ENCODE measurements around the gene CCDC90B.

DNA sequence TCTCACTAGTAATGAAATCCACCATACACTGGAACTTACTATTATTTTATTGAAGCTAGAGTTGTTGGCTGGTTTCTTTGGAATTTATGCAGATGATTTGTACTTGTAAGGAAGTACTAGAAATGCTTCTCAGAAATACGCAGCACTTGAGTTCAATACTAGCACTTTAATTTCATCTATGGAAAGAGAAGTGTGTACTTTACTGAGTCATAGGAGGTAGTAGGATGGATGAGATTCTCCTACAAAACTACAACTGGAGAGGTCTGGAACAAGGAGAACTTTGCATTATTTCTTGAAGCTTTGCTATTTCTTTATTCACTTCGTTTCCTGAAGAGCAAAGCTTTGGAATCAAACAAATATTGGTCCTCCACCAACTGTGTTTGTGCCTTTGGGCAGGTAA, 44.1 kb upstream of the CCDC90B start:
- no peak for TF ChIP-seq POLR2A (IDR thresholded peaks at IDR 0.05)
- TF ChIP-seq, protein P1, sequence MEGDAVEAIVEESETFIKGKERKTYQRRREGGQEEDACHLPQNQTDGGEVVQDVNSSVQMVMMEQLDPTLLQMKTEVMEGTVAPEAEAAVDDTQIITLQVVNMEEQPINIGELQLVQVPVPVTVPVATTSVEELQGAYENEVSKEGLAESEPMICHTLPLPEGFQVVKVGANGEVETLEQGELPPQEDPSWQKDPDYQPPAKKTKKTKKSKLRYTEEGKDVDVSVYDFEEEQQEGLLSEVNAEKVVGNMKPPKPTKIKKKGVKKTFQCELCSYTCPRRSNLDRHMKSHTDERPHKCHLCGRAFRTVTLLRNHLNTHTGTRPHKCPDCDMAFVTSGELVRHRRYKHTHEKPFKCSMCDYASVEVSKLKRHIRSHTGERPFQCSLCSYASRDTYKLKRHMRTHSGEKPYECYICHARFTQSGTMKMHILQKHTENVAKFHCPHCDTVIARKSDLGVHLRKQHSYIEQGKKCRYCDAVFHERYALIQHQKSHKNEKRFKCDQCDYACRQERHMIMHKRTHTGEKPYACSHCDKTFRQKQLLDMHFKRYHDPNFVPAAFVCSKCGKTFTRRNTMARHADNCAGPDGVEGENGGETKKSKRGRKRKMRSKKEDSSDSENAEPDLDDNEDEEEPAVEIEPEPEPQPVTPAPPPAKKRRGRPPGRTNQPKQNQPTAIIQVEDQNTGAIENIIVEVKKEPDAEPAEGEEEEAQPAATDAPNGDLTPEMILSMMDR (IDR thresholded peaks at IDR 0.05), result no peak

Data from tibial nerve (tissue), 3 donors.